Mononuclear cell (primary cell): ENCODE measurements around the gene STRADB. TPM values are rescaled to one million over a fixed set of nuclear protein-coding genes. Genes with fewer than 3 reads are reported as not detected.
"Not testable (repeated sequence)": the region's sequence is repeated elsewhere in the genome, so short reads cannot be mapped to it uniquely, and the experiment has no call there.

Experiments used
- H3K27me3 ChIP-seq: 2 replicates; pipeline ENCODE4 v1.6.0; 2011; ENCODE audit warnings: low read length, control low read depth; ENCODE audit not compliant: insufficient read depth
- H3K4me1 ChIP-seq: 2 replicates; pipeline ENCODE4 v1.5.1; 2011; ENCODE audit warnings: mild to moderate bottlenecking, low read length, control low read depth; ENCODE audit not compliant: insufficient read depth
- H3K4me3 ChIP-seq: 2 replicates; pipeline ENCODE4 v1.5.1; 2011; ENCODE audit warnings: mild to moderate bottlenecking, low read length, moderate library complexity
- H3K9me3 ChIP-seq: 2 replicates; pipeline ENCODE4 v1.5.1; 2011; ENCODE audit warnings: low read depth, mild to moderate bottlenecking, control low read depth, low read length
- total RNA-seq: library from RNA; depleted of rRNA; stranded (reverse); fragments of >200 nt; gene quantifications from one replicate; pipeline ENCODE4 v1.2.3, GENCODE V29; 2012

Gene STRADB
- total RNA-seq, 1 donor: 17.8 TPM

GRCh38 chr2:201471732-201472393 lies 20.3 kb downstream of the STRADB start:
- H3K4me1 ChIP-seq: no peaks in the 10 kb centered on the region
- no peaks in the 10 kb centered on the region for H3K27me3 ChIP-seq
- no peaks in the 10 kb centered on the region for H3K9me3 ChIP-seq
- H3K4me3 ChIP-seq: no peak overlapping the region

GRCh38 chr2:201472411-201472810 lies 20.9 kb downstream of the STRADB start:
- H3K9me3 ChIP-seq: no peaks in the 10 kb centered on the region
- no peak overlapping the region for H3K4me3 ChIP-seq
- H3K4me1 ChIP-seq: no peaks in the 10 kb centered on the region
- H3K27me3 ChIP-seq: no peaks in the 10 kb centered on the region

- H3K4me1 ChIP-seq: no peaks in the 10 kb centered on the region
- H3K4me3 ChIP-seq: no peak overlapping the region
- H3K9me3 ChIP-seq: no peaks in the 10 kb centered on the region
- H3K27me3 ChIP-seq: no peaks in the 10 kb centered on the region
These were observed 31.0 kb downstream of the STRADB start for GRCh38 chr2:201482543-201482942.

GRCh38 chr2:201483342-201483741 lies 31.8 kb downstream of the STRADB start:
- H3K4me3 ChIP-seq: no peak overlapping the region
- no peaks in the 10 kb centered on the region for H3K9me3 ChIP-seq
- H3K27me3 ChIP-seq: no peaks in the 10 kb centered on the region
- no peaks in the 10 kb centered on the region for H3K4me1 ChIP-seq

- H3K9me3 ChIP-seq, H3K4me1 ChIP-seq, H3K27me3 ChIP-seq, H3K4me3 ChIP-seq: not testable (repeated sequence)
These were observed 32.2 kb downstream of the STRADB start for GRCh38 chr2:201483758-201484157.

- H3K9me3 ChIP-seq: no peaks in the 10 kb centered on the region
These were observed 33.3 kb downstream of the STRADB start for GRCh38 chr2:201484805-201485204.

GRCh38 chr2:201490291-201490690 lies 38.8 kb downstream of the STRADB start:
- Histone ChIP-seq H3K4me1 (no peaks in the 10 kb centered on the region), H3K9me3 (no peaks in the 10 kb centered on the region), H3K4me3 (no peak overlapping the region), H3K27me3 (no peaks in the 10 kb centered on the region)

More at GRCh38 chr2:201484805-201485204, 33.3 kb downstream of the STRADB start:
- H3K4me3 ChIP-seq: no peak overlapping the region
- no peaks in the 10 kb centered on the region for H3K27me3 ChIP-seq
- no peaks in the 10 kb centered on the region for H3K4me1 ChIP-seq

GRCh38 chr2:201496785-201497184 lies 45.2 kb downstream of the STRADB start:
- no peaks in the 10 kb centered on the region for H3K27me3 ChIP-seq
- H3K4me3 ChIP-seq: no peak overlapping the region
- H3K4me1 ChIP-seq: no peaks in the 10 kb centered on the region
- peaks cover 3% of the 10 kb centered on the region for H3K9me3 ChIP-seq

- Histone ChIP-seq H3K4me3 (no peak overlapping the region), H3K4me1 (no peaks in the 10 kb centered on the region), H3K27me3 (no peaks in the 10 kb centered on the region), H3K9me3 (peaks cover 12% of the 10 kb centered on the region)
These were observed 49.0 kb downstream of the STRADB start for GRCh38 chr2:201500534-201500933.

GRCh38 chr2:201502713-201503112 lies 51.2 kb downstream of the STRADB start:
- peaks cover 12% of the 10 kb centered on the region for H3K9me3 ChIP-seq
- no peaks in the 10 kb centered on the region for H3K4me1 ChIP-seq
- no peaks in the 10 kb centered on the region for H3K27me3 ChIP-seq
- no peak overlapping the region for H3K4me3 ChIP-seq

- Histone ChIP-seq H3K9me3 (peaks cover 4% of the 10 kb centered on the region), H3K4me1 (no peaks in the 10 kb centered on the region), H3K27me3 (no peaks in the 10 kb centered on the region), H3K4me3 (no peak overlapping the region)
These were observed 56.2 kb downstream of the STRADB start for GRCh38 chr2:201507725-201508124.

GRCh38 chr2:201513271-201513670 lies 61.7 kb downstream of the STRADB start:
- no peaks in the 10 kb centered on the region for H3K4me1 ChIP-seq
- H3K27me3 ChIP-seq: no peaks in the 10 kb centered on the region
- no peaks in the 10 kb centered on the region for H3K9me3 ChIP-seq
- H3K4me3 ChIP-seq: no peak overlapping the region

GRCh38 chr2:201515573-201516246 lies 64.2 kb downstream of the STRADB start:
- no peak overlapping the region for H3K4me3 ChIP-seq
- H3K9me3 ChIP-seq: peaks cover 7% of the 10 kb centered on the region
- no peaks in the 10 kb centered on the region for H3K4me1 ChIP-seq
- no peaks in the 10 kb centered on the region for H3K27me3 ChIP-seq

- H3K4me3 ChIP-seq: no peak overlapping the region
- no peaks in the 10 kb centered on the region for H3K4me1 ChIP-seq
- peaks cover 7% of the 10 kb centered on the region for H3K9me3 ChIP-seq
- H3K27me3 ChIP-seq: no peaks in the 10 kb centered on the region
These were observed 65.6 kb downstream of the STRADB start for GRCh38 chr2:201517094-201517493.

GRCh38 chr2:201520201-201520600 lies 68.7 kb downstream of the STRADB start:
- no peaks in the 10 kb centered on the region for H3K4me1 ChIP-seq
- H3K9me3 ChIP-seq: peaks cover 7% of the 10 kb centered on the region
- H3K4me3 ChIP-seq: no peak overlapping the region
- H3K27me3 ChIP-seq: no peaks in the 10 kb centered on the region

- no peaks in the 10 kb centered on the region for H3K4me1 ChIP-seq
- H3K27me3 ChIP-seq: no peaks in the 10 kb centered on the region
- H3K4me3 ChIP-seq: no peak overlapping the region
- H3K9me3 ChIP-seq: peaks cover 7% of the 10 kb centered on the region
These were observed 71.4 kb downstream of the STRADB start for GRCh38 chr2:201522965-201523364.
